HepG2 (cell line): ENCODE data around the gene CDH11. TPM values are rescaled to one million over a fixed set of nuclear protein-coding genes. Genes with fewer than 3 reads are reported as not detected.

Source experiments
- ATAC-seq: fragments of 200-7000 bp; cut with Tn5 transposase; 3 replicates; pipeline ENCODE4 v1.9.1; 2020; ENCODE audit warnings: mild to moderate bottlenecking, moderate library complexity
- BruUV-seq: library from RNA; stranded (reverse); fragments of 400-500 nt; replicated peaks from 2 replicates; lab custom pipeline; 2021; lab: Mats Ljungman, UMichigan
- CTCF ChIA-PET: fragments of 300-600 bp; formaldehyde crosslinking; extraction: SDS; loops from one replicate; lab custom pipeline; 2021; ENCODE audit warnings: low total read pairs, inconsistent platforms, low intra/inter-chr PET ratio; lab: Yijun Ruan, JAX
- POLR2A ChIA-PET: fragments of 350-600 bp; sonication (Branson Sonifier 250); formaldehyde crosslinking; loops from one replicate; lab custom pipeline; 2020; ENCODE audit warnings: antibody characterized with exemption, inconsistent platforms; lab: Yijun Ruan, JAX
- DNase-seq: peaks from one replicate; pipeline ENCODE4 v3.0.0-alpha.2; 2015; ENCODE audit warnings: low spot score
- FAIRE-seq: peaks from 3 replicates; lab custom pipeline; 2011; peaks lifted over from hg19 to GRCh38; lab: Jason Lieb, UNC
- H2AFZ ChIP-seq: one replicate; pipeline ENCODE4 v1.6.1; 2011; ENCODE audit warnings: low read length, inconsistent platforms
- H3K27ac ChIP-seq: fragments of 300-600 bp; 3 replicates; pipeline ENCODE4 v1.8.0; 2011; ENCODE audit warnings: mixed run types, mild to moderate bottlenecking, mixed read lengths, low read length, inconsistent platforms; ENCODE audit not compliant: insufficient read depth; ENCODE audit errors: extremely low read length
- H3K27me3 ChIP-seq, 2 experiments: fragments of 200-600 bp in 1 of 2; 2 replicates in 1 of 2; 3 replicates in 1 of 2; pipeline versions ENCODE4 v1.6.0 to v1.8.0; 2011; ENCODE audit warnings: low read length in 2 of 2, mild to moderate bottlenecking in 2 of 2, moderate library complexity in 2 of 2, inconsistent platforms in 1 of 2; ENCODE audit not compliant: insufficient read depth in 2 of 2, control insufficient read depth in 1 of 2
- H3K36me3 ChIP-seq, 2 experiments: fragments of 200-600 bp in 1 of 2; replicated peaks in 1 of 2; 2 replicates in 1 of 2; 3 replicates in 1 of 2; pipeline versions ENCODE4 v1.5.1 to v1.8.0; 2011; ENCODE audit warnings: low read length in 2 of 2, inconsistent platforms in 1 of 2; ENCODE audit not compliant: insufficient read depth in 2 of 2, control insufficient read depth in 1 of 2
- H3K4me1 ChIP-seq: 2 replicates; pipeline ENCODE4 v1.5.1; 2012; ENCODE audit warnings: low read length, inconsistent platforms; ENCODE audit not compliant: insufficient read depth
- H3K4me2 ChIP-seq: 2 replicates; pipeline ENCODE4 v1.6.0; 2011; ENCODE audit warnings: low read depth, low read length, inconsistent platforms
- H3K4me3 ChIP-seq, 3 experiments: fragments of 200-600 bp in 1 of 3; sonication (generic), shearing (Covaris generic) in 1 of 3; replicated peaks in 1 of 3; 2 replicates each; pipeline ENCODE4 v1.5.1; 2011 to 2016; ENCODE audit warnings: low read length in 3 of 3, inconsistent platforms in 2 of 3, low read depth in 2 of 3, mild to moderate bottlenecking in 2 of 3, control low read depth in 1 of 3, mixed read lengths in 1 of 3; ENCODE audit not compliant: insufficient read depth in 1 of 3
- H3K79me2 ChIP-seq: one replicate; pipeline ENCODE4 v1.6.1; 2011; ENCODE audit warnings: low read length, inconsistent platforms; ENCODE audit not compliant: insufficient read depth
- H3K9ac ChIP-seq: 2 replicates; pipeline ENCODE4 v1.6.0; 2011; ENCODE audit warnings: mild to moderate bottlenecking, low read depth, low read length, inconsistent platforms; ENCODE audit not compliant: insufficient read depth
- H3K9me3 ChIP-seq: 2 replicates; pipeline ENCODE4 v1.5.1; 2012; ENCODE audit warnings: mild to moderate bottlenecking, low read length
- H4K20me1 ChIP-seq: 2 replicates; pipeline ENCODE4 v1.6.0; 2011; ENCODE audit warnings: inconsistent platforms, mild to moderate bottlenecking, low read length, moderate library complexity; ENCODE audit not compliant: insufficient read depth
- CC2D1A ChIP-seq: sonication (generic); formaldehyde crosslinking; IDR thresholded peaks from 2 replicates; pipeline ENCODE4 v1.8.1; 2023; ENCODE audit warnings: mild to moderate bottlenecking, missing genetic modification reagents
- MXI1 ChIP-seq: IDR thresholded peaks from 3 replicates; pipeline ENCODE4 v1.6.1; 2012; ENCODE audit warnings: low read depth, low read length, inconsistent platforms, borderline replicate concordance
- PAWR ChIP-seq: sonication (generic); formaldehyde crosslinking; IDR thresholded peaks from 2 replicates; pipeline ENCODE4 v1.4.0; 2020; ENCODE audit warnings: missing genetic modification reagents, mild to moderate bottlenecking, borderline replicate concordance
- YEATS4 ChIP-seq: sonication (generic); formaldehyde crosslinking; IDR thresholded peaks from 2 replicates; pipeline ENCODE4 v1.4.0; 2020; ENCODE audit warnings: missing genetic modification reagents, borderline replicate concordance
- ZBTB8A ChIP-seq: sonication (generic); formaldehyde crosslinking; IDR thresholded peaks from 2 replicates; pipeline ENCODE4 v1.4.0; 2020; ENCODE audit warnings: mild to moderate bottlenecking, low read depth, missing genetic modification reagents, borderline replicate concordance
- ZNF318 ChIP-seq: sonication (generic); formaldehyde crosslinking; IDR thresholded peaks from 2 replicates; pipeline ENCODE4 v1.4.0; 2020; ENCODE audit warnings: mild to moderate bottlenecking, missing genetic modification reagents
- ZNF543 ChIP-seq: sonication (generic); formaldehyde crosslinking; IDR thresholded peaks from 2 replicates; pipeline ENCODE4 v1.4.0; 2020; ENCODE audit warnings: mild to moderate bottlenecking, missing genetic modification reagents
- ZNF556 ChIP-seq: sonication (generic); formaldehyde crosslinking; IDR thresholded peaks from 2 replicates; pipeline ENCODE4 v1.4.0; 2020; ENCODE audit warnings: mild to moderate bottlenecking, missing genetic modification reagents, borderline replicate concordance
- WGBS: methylation state at CpG from one replicate; pipeline ENCODE4 v1.1.6; 2017; ENCODE audit warnings: low lambda C conversion rate; 5-methylcytosine and 5-hydroxymethylcytosine counted together
- in situ Hi-C: cut with HindIII; loops from 2 replicates; pipeline ENCODE4 v1.10.0; 2017; ENCODE audit warnings: low pct_unique_long_range_greater_than_20kb; ENCODE audit not compliant: extremely low pct_ligation_motif_present
- intact Hi-C: fragments of 100-400 bp; cut with micrococcal nuclease; formaldehyde crosslinking; loops from one replicate; pipeline ENCODE4 v1.10.0; 2022; ENCODE audit not compliant: unreplicated experiment
- polyA plus RNA-seq, 8 experiments: library from polyadenylated mRNA; depleted of rRNA in 3 of 8; stranded (reverse) in 7 of 8; unstranded in 1 of 8; fragments of >200 nt; fragmentation: Illumina TruSeq in 4 of 8; extraction: Trizol in 4 of 8; gene quantifications; 2 replicates each; pipeline versions ENCODE4 v1.2.1 to v1.2.3, GENCODE V29; 2011 to 2016; ENCODE audit warnings: low read depth in 4 of 8, missing spikeins in 1 of 8, mixed read lengths in 1 of 8; ENCODE audit not compliant: insufficient read depth in 1 of 8
- total RNA-seq, 5 experiments: library from RNA; depleted of rRNA; stranded (reverse); fragments of >200 nt; fragmentation: Illumina TruSeq; extraction: Trizol; gene quantifications; 2 replicates each; pipeline ENCODE4 v1.2.3, GENCODE V29; 2016; ENCODE audit warnings: low read depth in 1 of 5

The CDH11 gene
- total and polyA plus RNA-seq, 2 of the 13 experiments (the other 11 are each of a cell fraction or from before 2014, with no cell fraction given), result not detected

- ChIA-PET POLR2A (no interaction called here), CTCF (no interaction called here)
- intact Hi-C loops (no loop called here), in situ Hi-C loops (no loop called here)
- no peaks in the 10 kb centered on the region for H3K27me3 ChIP-seq
- H2AFZ ChIP-seq, result no peak overlapping the region
- no peak overlapping the region for H3K4me2 ChIP-seq
- H3K27ac ChIP-seq, result no peak overlapping the region
- ATAC-seq (no peak), DNase-seq (no peak), FAIRE-seq (no peak)
- 56% methylated on average over 5 of the region's 5 CpGs for WGBS
- H3K9me3 ChIP-seq, result peaks cover 5% of the 10 kb centered on the region; the same call in 1 of the 2 replicates
- no peaks in the 10 kb centered on the region for H3K4me1 ChIP-seq
- no peaks in the 10 kb centered on the region for H3K36me3 ChIP-seq
- no peak overlapping the region for H3K9ac ChIP-seq
- H3K79me2 ChIP-seq, result no peaks in the 10 kb centered on the region
- no peak for TF ChIP-seq YEATS4 (CRISPR knock-in tag)
- TF ChIP-seq ZBTB8A (CRISPR knock-in tag), result no peak
- TF ChIP-seq PAWR (CRISPR knock-in tag), result no peak
- no peak for TF ChIP-seq ZNF556
- no peak for TF ChIP-seq MXI1
- no peak for TF ChIP-seq ZNF318 (CRISPR knock-in tag)
- TF ChIP-seq ZNF543 (CRISPR knock-in tag), result no peak
- TF ChIP-seq CC2D1A (CRISPR knock-in tag), result no peak
- no TSS peak for BruUV-seq
- H3K4me3 ChIP-seq, result no peak overlapping the region
- no peaks in the 10 kb centered on the region for H4K20me1 ChIP-seq
These were observed 80.2 kb downstream of the CDH11 start for GRCh38 chr16:65041667-65042066.
